GM12872 (cell line): ENCODE results near the gene NOD2.

Experiments used
- CTCF ChIP-seq: IDR thresholded peaks from 3 replicates; pipeline ENCODE4 v1.5.1; 2011; ENCODE audit warnings: low read depth, mild to moderate bottlenecking, low read length, moderate library complexity; ENCODE audit not compliant: insufficient read depth

NOD2 gene

GRCh38 chr16:50679676-50680555, 13.5 kb upstream of the NOD2 start:
- no peak for TF ChIP-seq CTCF

DNA sequence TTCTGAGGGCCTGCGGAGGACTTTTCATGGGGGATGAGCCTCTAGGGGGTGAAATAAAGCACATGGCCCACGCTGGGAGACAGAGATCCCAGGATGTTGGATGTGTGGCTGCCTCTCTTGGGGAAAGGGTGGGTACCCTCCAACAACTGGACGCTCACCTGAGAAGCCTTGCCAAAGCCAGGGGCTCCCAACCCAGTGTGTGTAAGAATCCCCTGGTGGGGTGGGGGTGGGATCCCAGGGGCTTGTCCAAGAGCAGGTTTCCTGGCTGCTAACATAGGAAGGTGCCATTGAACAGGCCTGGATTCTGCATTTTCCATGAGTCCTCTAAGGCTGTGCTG, 12.9 kb upstream of the NOD2 start:
- TF ChIP-seq CTCF, result no peak

GRCh38 chr16:50681021-50681885, 12.2 kb upstream of the NOD2 start, which contains the start of gene SNX20:
TSS of gene SNX20 (minus strand) at chr16:50681312. CDS start at chr16:50677526, 3,786 bp downstream.
- TF ChIP-seq CTCF, result no peak

DNA sequence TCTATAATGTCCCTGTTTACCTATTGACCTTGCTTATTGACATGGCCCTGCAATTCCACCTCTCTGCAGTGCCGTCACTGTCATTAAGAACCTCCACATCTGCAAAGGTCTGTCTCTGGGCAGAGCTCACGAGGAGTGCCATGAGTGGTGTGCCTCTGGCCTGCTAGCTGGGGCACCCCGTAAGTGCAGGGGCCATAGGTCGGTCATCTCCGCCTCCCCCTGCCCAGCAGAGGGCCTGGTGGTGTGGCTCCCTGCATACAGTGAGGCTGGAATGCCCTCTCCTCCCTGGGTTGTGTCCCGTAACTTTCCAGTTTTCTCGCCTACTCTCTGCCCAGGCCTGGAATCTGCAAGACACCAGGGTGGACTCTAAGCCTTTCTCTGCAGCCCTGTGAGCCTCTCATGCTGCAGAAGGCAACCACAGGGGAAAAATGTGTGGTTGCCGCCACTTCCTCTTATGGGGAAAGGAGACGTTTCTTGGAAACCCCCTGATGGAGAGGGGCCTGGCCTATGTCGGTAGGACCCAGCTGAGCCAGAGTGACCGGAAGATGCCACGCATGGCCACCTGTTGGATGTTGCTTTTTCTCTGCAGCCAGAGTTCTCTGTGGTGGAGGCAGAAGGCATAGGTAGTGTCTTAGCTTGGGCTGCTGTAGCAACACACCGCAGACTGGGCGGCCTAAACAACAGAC, 9.6 kb upstream of the NOD2 start:
- TF ChIP-seq CTCF, result no peak

DNA sequence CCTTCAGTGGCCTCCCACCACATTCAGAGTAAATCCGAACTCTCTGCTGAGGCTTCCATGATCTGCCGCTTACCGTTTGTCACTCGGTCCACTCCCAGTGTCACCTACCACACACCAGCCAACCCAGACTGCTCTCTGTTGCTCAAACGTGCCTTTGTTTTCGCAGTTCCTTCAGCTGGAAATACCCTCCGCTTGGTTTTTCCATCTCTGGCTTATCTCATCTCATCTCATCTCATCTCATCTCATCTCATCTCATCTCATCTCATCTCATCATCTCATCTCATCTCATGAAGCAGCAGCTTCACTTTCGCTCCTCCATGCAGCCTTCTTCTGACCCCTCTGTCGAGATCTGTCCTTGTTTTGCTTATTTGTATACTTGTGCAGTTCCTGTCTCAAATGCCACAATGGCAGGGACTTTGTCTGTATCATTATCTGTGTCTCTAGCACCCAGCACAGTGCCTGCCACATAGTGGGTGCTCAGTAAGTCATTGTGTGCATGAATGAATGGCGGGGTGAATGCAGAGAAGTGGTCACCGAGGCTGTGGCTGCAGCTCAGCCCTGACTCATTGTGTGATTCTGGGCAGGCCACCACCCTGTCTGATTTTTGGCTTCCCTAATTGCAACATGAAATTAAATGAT, 8.5 kb upstream of the NOD2 start:
- no peak for TF ChIP-seq CTCF

DNA sequence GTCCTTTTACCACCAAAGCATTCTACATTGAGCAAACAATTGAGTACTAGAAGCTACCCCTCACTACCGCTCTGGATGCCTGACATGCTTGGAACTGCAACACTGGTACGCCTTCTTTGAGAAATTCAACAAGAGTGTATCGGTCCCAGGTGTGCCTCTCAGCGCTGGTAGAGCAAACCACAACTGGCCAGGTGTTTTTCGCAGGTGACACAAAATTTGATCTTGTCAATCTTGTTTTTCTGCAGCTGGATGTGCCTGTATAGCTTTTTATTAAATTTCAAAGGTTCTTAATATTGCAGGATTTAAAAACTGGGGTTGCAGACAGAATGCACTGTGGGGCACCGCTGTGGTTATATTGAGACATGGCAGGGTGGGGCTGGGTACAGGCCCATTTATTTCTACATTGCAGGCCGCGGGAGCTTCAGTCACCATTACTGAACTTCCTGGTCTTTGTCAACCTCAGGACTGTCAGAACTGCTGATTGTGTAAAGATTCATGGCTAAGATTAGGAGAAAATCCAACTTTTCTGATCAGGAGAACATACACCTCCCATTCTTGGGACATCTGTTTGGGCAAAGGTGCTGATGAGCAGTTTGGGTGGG, 7.8 kb upstream of the NOD2 start:
- TF ChIP-seq CTCF, result no peak
